PC-3 (cell line): ENCODE results near the gene OR14A2.

Experiments used
- CTCF ChIP-seq: fragments of 300-600 bp; sonication (generic); conservative IDR thresholded peaks from 2 replicates; pipeline ENCODE4 v1.5.1; 2017; ENCODE audit warnings: antibody characterized with exemption, low read depth, mild to moderate bottlenecking, low read length
- EZH2 ChIP-seq: fragments of 300-600 bp; sonication (generic); IDR thresholded peaks from one replicate; pipeline ENCODE4 v1.6.1; 2017; ENCODE audit warnings: antibody characterized with exemption, mild to moderate bottlenecking, low read length; ENCODE audit not compliant: unreplicated experiment
- EZH2phosphoT487 ChIP-seq: fragments of 300-600 bp; sonication (generic); IDR thresholded peaks from 2 replicates; pipeline ENCODE4 v1.6.1; 2018; ENCODE audit warnings: mild to moderate bottlenecking, antibody characterized with exemption, low read length, borderline replicate concordance

GRCh38 chr1:247716546-247716945 lies 31.4 kb downstream of the OR14A2 start, which contains the start of gene OR6F1:
- no peak for TF ChIP-seq CTCF
- TF ChIP-seq EZH2: no peak
- TF ChIP-seq EZH2phosphoT487: no peak
